ENCODE data around the gene TNFRSF8. TPM values are rescaled to one million over a fixed set of nuclear protein-coding genes. Genes with fewer than 3 reads are reported as not detected.

TNFRSF8 gene
- total and polyA plus RNA-seq, 2 donors (not counting 1 experiment from before 2014, with no cell fraction given), result 0.36 to 0.57 TPM

DNA sequence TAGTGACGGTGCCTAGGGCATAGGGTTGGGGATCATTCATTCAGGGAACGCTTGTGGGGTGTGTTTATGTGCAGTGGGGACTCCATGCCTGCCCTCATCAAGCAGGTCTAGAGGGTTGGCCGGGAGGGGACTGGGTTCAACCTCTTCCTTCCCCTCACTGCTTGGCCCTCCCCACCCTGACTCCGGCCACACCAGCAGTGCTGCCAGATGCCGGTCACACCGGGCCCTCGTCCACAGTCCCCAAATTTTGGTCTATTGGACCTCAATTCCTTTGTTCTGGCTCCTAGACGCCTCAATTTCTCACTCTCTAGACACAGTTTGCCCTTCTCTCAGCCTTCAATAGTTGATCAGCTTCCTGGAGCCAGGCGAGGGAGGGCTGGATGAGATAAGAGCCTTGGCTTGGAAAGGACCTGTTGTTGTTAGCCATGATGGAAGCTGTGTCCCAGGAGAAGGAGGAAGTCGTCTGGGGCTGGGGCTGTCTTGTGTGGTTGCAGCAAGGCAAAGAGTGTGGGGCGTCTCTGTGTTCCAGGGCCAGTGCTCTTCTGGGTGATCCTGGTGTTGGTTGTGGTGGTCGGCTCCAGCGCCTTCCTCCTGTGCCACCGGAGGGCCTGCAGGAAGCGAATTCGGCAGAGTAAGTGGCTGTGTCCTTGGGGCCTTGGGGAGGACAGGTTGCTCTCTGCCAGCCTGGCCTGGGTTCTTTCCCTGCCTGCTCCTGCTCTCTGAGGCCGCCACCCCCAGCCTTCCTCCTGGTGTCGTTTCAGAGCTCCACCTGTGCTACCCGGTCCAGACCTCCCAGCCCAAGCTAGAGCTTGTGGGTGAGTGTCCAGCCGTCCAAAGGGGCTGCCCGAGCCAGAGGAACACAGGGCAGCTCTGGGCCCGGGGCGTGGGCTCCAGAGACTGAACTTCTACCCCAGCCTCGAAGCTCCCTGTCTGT, 62.6 kb downstream of the TNFRSF8 start:
- Histone ChIP-seq H3K36me3 (replicated peaks in 1 of 2; ENCODE audit: control extremely low read depth in 1 of 2, control insufficient read depth in 1 of 2, extremely low read depth in 1 of 2, insufficient read depth in 2 of 2, low read length in 1 of 2) (no peaks in the 10 kb centered on the region), H3K27ac (ENCODE audit: low read length in 2 of 2) (no peak overlapping the region), H3K4me2 (replicated peaks; ENCODE audit: low read depth, low read length, poor library complexity, severe bottlenecking) (peak overlapping the region; percentile 63), H2AFZ (ENCODE audit: insufficient read depth, low read depth, low read length, poor library complexity, severe bottlenecking) (peak overlapping the region; percentile 23), H3K9ac (ENCODE audit: low read length) (no peak overlapping the region), H3K4me3 (ENCODE audit: control extremely low read depth in 1 of 5, extremely low read depth in 1 of 5, insufficient read depth in 1 of 5, low read depth in 2 of 5, low read length in 4 of 5) (no peak overlapping the region), H3K9me3 (ENCODE audit: control extremely low read depth in 1 of 3, control insufficient read depth in 2 of 3, insufficient read depth in 1 of 3, low read length in 2 of 3) (no peaks in the 10 kb centered on the region), H3K27me3 (replicated peaks in 1 of 4; ENCODE audit: control extremely low read depth in 1 of 4, control insufficient read depth in 3 of 4, insufficient read depth in 4 of 4, low read length in 3 of 4) (no peaks in the 10 kb centered on the region), H3K4me1 (ENCODE audit: control insufficient read depth in 2 of 2, insufficient read depth in 2 of 2, low read length in 2 of 2) (peaks cover 20 to 31% of the 10 kb centered on the region in 2 donors), H3K79me2 (ENCODE audit: control insufficient read depth, insufficient read depth, low read length) (no peaks in the 10 kb centered on the region), H4K20me1 (ENCODE audit: control insufficient read depth, insufficient read depth, low read length, poor library complexity, severe bottlenecking) (no peaks in the 10 kb centered on the region)
- DNase-seq (peak; percentile 42), ATAC-seq (ENCODE audit: low read depth) (no peak)
- ChIA-PET CTCF (interaction anchor here (1.0 to 13.6 kb wide), 32 partner anchors 8 to 490 kb away, joined by 3 to 685 read pairs (median 12); partner anchors contain the start of genes TNFRSF1B and VPS13D), POLR2A (interaction anchor here (0.6 to 5.6 kb wide), 11 partner anchors 25 to 84 kb away, joined by 3 to 42 read pairs (median 5); no protein-coding TSS in a partner anchor)
- no peak for TF ChIP-seq EZH2 (IDR thresholded peaks at IDR 0.05; ENCODE audit: borderline replicate concordance, insufficient read depth, low read depth, low read length, poor library complexity, severe bottlenecking)
- TF ChIP-seq, protein P1, sequence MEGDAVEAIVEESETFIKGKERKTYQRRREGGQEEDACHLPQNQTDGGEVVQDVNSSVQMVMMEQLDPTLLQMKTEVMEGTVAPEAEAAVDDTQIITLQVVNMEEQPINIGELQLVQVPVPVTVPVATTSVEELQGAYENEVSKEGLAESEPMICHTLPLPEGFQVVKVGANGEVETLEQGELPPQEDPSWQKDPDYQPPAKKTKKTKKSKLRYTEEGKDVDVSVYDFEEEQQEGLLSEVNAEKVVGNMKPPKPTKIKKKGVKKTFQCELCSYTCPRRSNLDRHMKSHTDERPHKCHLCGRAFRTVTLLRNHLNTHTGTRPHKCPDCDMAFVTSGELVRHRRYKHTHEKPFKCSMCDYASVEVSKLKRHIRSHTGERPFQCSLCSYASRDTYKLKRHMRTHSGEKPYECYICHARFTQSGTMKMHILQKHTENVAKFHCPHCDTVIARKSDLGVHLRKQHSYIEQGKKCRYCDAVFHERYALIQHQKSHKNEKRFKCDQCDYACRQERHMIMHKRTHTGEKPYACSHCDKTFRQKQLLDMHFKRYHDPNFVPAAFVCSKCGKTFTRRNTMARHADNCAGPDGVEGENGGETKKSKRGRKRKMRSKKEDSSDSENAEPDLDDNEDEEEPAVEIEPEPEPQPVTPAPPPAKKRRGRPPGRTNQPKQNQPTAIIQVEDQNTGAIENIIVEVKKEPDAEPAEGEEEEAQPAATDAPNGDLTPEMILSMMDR (IDR thresholded peaks at IDR 0.05), result no peak
- Mint-ChIP-seq H3K4me3 (peak overlapping the region; percentile 30), H3K4me1 (peaks cover 35% of the 10 kb centered on the region), H3K9me3 (ENCODE audit: insufficient read depth) (no peaks in the 10 kb centered on the region), H3K27ac (peak overlapping the region; percentile 83), H3K27me3 (no peaks in the 10 kb centered on the region)
- intact Hi-C loops (cut with micrococcal nuclease), result loop anchor here (2.0 to 5.0 kb wide), 2 partner anchors 27 to 42 kb away; partner anchors contain the start of gene TNFRSF1B
- WGBS (ENCODE audit: insufficient coverage), result 71% methylated on average over 21 of the region's 24 CpGs
